ENCODE data around the gene BTBD17. TPM values are rescaled to one million over a fixed set of nuclear protein-coding genes. Genes with fewer than 3 reads are reported as not detected.

Gene BTBD17
- total RNA-seq, 1 donor from 2014 or later, result not detected

GRCh38 chr17:74383141-74383540, 21.5 kb upstream of the BTBD17 start:
- Mint-ChIP-seq H3K4me3 (ENCODE audit: unreplicated experiment) (no peak overlapping the region), H3K4me1 (ENCODE audit: low read depth, unreplicated experiment) (peaks cover 6% of the 10 kb centered on the region), H3K27ac (ENCODE audit: unreplicated experiment) (no peak overlapping the region), H3K9me3 (ENCODE audit: unreplicated experiment) (no peaks in the 10 kb centered on the region), H3K27me3 (ENCODE audit: low read depth, unreplicated experiment) (peaks cover 23% of the 10 kb centered on the region), H3K36me3 (ENCODE audit: low read depth, unreplicated experiment) (no peaks in the 10 kb centered on the region)
- H3K4me2 ChIP-seq (ENCODE audit: low read length), result no peak overlapping the region
- no peaks in the 10 kb centered on the region for H3K79me2 ChIP-seq (ENCODE audit: insufficient read depth, low read length)
- no peaks in the 10 kb centered on the region for H3K36me3 ChIP-seq (ENCODE audit: insufficient read depth, low read length)
- H3K27me3 ChIP-seq (ENCODE audit: insufficient read depth, low read length), result no peaks in the 10 kb centered on the region
- H3K9me3 ChIP-seq (ENCODE audit: insufficient read depth, low read depth, low read length), result no peaks in the 10 kb centered on the region
- no peak overlapping the region for H3K4me3 ChIP-seq (ENCODE audit: insufficient read depth, low read depth, low read length)
- no peak for FAIRE-seq
- DNase-seq (ENCODE audit: low read depth), result no peak
- no peaks in the 10 kb centered on the region for H3K4me1 ChIP-seq (ENCODE audit: insufficient read depth, low read length)
- TF ChIP-seq CTCF (IDR thresholded peaks at IDR 0.05; ENCODE audit: insufficient read depth, low read depth, low read length) (no peak), EZH2 (IDR thresholded peaks at IDR 0.05; ENCODE audit: insufficient read depth, low read length) (no peak)
- no peak overlapping the region for H3K27ac ChIP-seq (ENCODE audit: low read depth, low read length)
- H4K20me1 ChIP-seq (ENCODE audit: insufficient read depth, low read length), result no peaks in the 10 kb centered on the region
- H3K9ac ChIP-seq (ENCODE audit: low read length), result no peak overlapping the region
- H2AFZ ChIP-seq (ENCODE audit: low read depth, low read length), result no peak overlapping the region

- Histone ChIP-seq H3K4me3 (ENCODE audit: insufficient read depth, low read depth, low read length) (no peak overlapping the region), H3K27ac (ENCODE audit: low read depth, low read length) (no peak overlapping the region), H3K9me3 (ENCODE audit: insufficient read depth, low read depth, low read length) (no peaks in the 10 kb centered on the region), H3K9ac (ENCODE audit: low read length) (no peak overlapping the region), H3K36me3 (ENCODE audit: insufficient read depth, low read length) (no peaks in the 10 kb centered on the region), H3K27me3 (ENCODE audit: insufficient read depth, low read length) (no peaks in the 10 kb centered on the region), H2AFZ (ENCODE audit: low read depth, low read length) (no peak overlapping the region), H3K79me2 (ENCODE audit: insufficient read depth, low read length) (no peaks in the 10 kb centered on the region), H3K4me1 (ENCODE audit: insufficient read depth, low read length) (no peaks in the 10 kb centered on the region), H3K4me2 (ENCODE audit: low read length) (no peak overlapping the region), H4K20me1 (ENCODE audit: insufficient read depth, low read length) (no peaks in the 10 kb centered on the region)
- H3K36me3 Mint-ChIP-seq (ENCODE audit: low read depth, unreplicated experiment), result no peaks in the 10 kb centered on the region
- H3K9me3 Mint-ChIP-seq (ENCODE audit: unreplicated experiment), result no peaks in the 10 kb centered on the region
- no peak for TF ChIP-seq EZH2 (IDR thresholded peaks at IDR 0.05; ENCODE audit: insufficient read depth, low read length)
- TF ChIP-seq CTCF (IDR thresholded peaks at IDR 0.05; ENCODE audit: insufficient read depth, low read depth, low read length), result no peak
- H3K27me3 Mint-ChIP-seq (ENCODE audit: low read depth, unreplicated experiment), result peaks cover 37% of the 10 kb centered on the region
- H3K27ac Mint-ChIP-seq (ENCODE audit: unreplicated experiment), result no peak overlapping the region
- no peak for FAIRE-seq
- H3K4me3 Mint-ChIP-seq (ENCODE audit: unreplicated experiment), result no peak overlapping the region
- no peaks in the 10 kb centered on the region for H3K4me1 Mint-ChIP-seq (ENCODE audit: low read depth, unreplicated experiment)
- no peak for DNase-seq (ENCODE audit: low read depth)
These were observed 19.5 kb upstream of the BTBD17 start for GRCh38 chr17:74380959-74381808.
